ENCODE data around the gene FBXO8. TPM values are rescaled to one million over a fixed set of nuclear protein-coding genes. Genes with fewer than 3 reads are reported as not detected.

Gene FBXO8
- total RNA-seq, 2 experiments from 2014 or later = 12.6 to 12.7 TPM

- POLR2A ChIA-PET = no interaction called here
- Histone ChIP-seq H3K27ac (ENCODE audit: low read depth, low read length, poor library complexity, severe bottlenecking) (no peak overlapping the region), H2AFZ (ENCODE audit: low read length) (no peak overlapping the region), H3K4me2 (ENCODE audit: low read length) (no peak overlapping the region), H3K79me2 (ENCODE audit: insufficient read depth, low read depth, low read length) (no peaks in the 10 kb centered on the region), H4K20me1 (ENCODE audit: insufficient read depth, low read length) (no peaks in the 10 kb centered on the region), H3K4me1 (ENCODE audit: insufficient read depth, low read length, poor library complexity, severe bottlenecking) (no peaks in the 10 kb centered on the region), H3K9me3 (ENCODE audit: low read length) (no peaks in the 10 kb centered on the region), H3K9me2 (ENCODE audit: insufficient read depth, low read length) (no peaks in the 10 kb centered on the region), H3K36me3 (ENCODE audit: insufficient read depth, low read length) (no peaks in the 10 kb centered on the region), H3K4me3 (ENCODE audit: low read depth, low read length, poor library complexity, severe bottlenecking) (no peak overlapping the region)
- no TSS peak for BruUV-seq (replicated peaks)
- CTCF ChIA-PET (ENCODE audit: unreplicated experiment) = no interaction called here
- intact Hi-C loops (cut with micrococcal nuclease; ENCODE audit: unreplicated experiment) = no loop called here
- no peak for TF ChIP-seq EZH2phosphoT487 (IDR thresholded peaks at IDR 0.05; ENCODE audit: borderline replicate concordance, low read depth, low read length)
- TF ChIP-seq CTCF (conservative IDR thresholded peaks at IDR 0.05; ENCODE audit: low read length) = no peak
- no peak for DNase-seq (ENCODE audit: low spot score)
Observed at GRCh38 chr4:174218127-174218790, 65.2 kb downstream of the FBXO8 start.

- no peak overlapping the region for H3K4me3 ChIP-seq (ENCODE audit: low read depth, low read length, poor library complexity, severe bottlenecking)
- no peak overlapping the region for H3K4me2 ChIP-seq (ENCODE audit: low read length)
- CTCF ChIA-PET (ENCODE audit: unreplicated experiment) = interaction anchor here (0.9 kb wide), 1 partner anchor 14 kb away, joined by 3 read pairs; no protein-coding TSS in a partner anchor
- H3K27ac ChIP-seq (ENCODE audit: low read depth, low read length, poor library complexity, severe bottlenecking) = no peak overlapping the region
- H2AFZ ChIP-seq (ENCODE audit: low read length) = no peak overlapping the region
- H3K4me1 ChIP-seq (ENCODE audit: insufficient read depth, low read length, poor library complexity, severe bottlenecking) = no peaks in the 10 kb centered on the region
- no peak for DNase-seq (ENCODE audit: low spot score)
- no peaks in the 10 kb centered on the region for H4K20me1 ChIP-seq (ENCODE audit: insufficient read depth, low read length)
- no peaks in the 10 kb centered on the region for H3K9me3 ChIP-seq (ENCODE audit: low read length)
- H3K9me2 ChIP-seq (ENCODE audit: insufficient read depth, low read length) = no peaks in the 10 kb centered on the region
- H3K36me3 ChIP-seq (ENCODE audit: insufficient read depth, low read length) = no peaks in the 10 kb centered on the region
- intact Hi-C loops (cut with micrococcal nuclease; ENCODE audit: unreplicated experiment) = no loop called here
- H3K79me2 ChIP-seq (ENCODE audit: insufficient read depth, low read depth, low read length) = no peaks in the 10 kb centered on the region
- POLR2A ChIA-PET = no interaction called here
- no TSS peak for BruUV-seq (replicated peaks)
- TF ChIP-seq CTCF (conservative IDR thresholded peaks at IDR 0.05; ENCODE audit: low read length) = no peak
- TF ChIP-seq EZH2phosphoT487 (IDR thresholded peaks at IDR 0.05; ENCODE audit: borderline replicate concordance, low read depth, low read length) = no peak
Observed at GRCh38 chr4:174217273-174218126, 66.0 kb downstream of the FBXO8 start.

Measured in OCI-LY7 (cell line).